ENCODE data around the gene C1RL. TPM values are rescaled to one million over a fixed set of nuclear protein-coding genes. Genes with fewer than 3 reads are reported as not detected.
"Not testable (repeated sequence)": the region's sequence is repeated elsewhere in the genome, so short reads cannot be mapped to it uniquely, and the experiment has no call there.

The C1RL gene
- polyA plus RNA-seq, 3 donors = 34.0 to 47.8 (median 35.1) TPM

- DNase-seq (ENCODE audit: extremely low read depth in 1 of 11, low read depth in 9 of 11, low spot score in 4 of 11) = not testable (repeated sequence)
These were observed 59.0 kb downstream of the C1RL start for GRCh38 chr12:7049973-7050372.

- DNase-seq (ENCODE audit: extremely low read depth in 1 of 11, low read depth in 9 of 11, low spot score in 4 of 11) = not testable (repeated sequence)
These were observed 59.5 kb downstream of the C1RL start for GRCh38 chr12:7049445-7049951.

- DNase-seq (ENCODE audit: extremely low read depth in 1 of 11, low read depth in 9 of 11, low spot score in 4 of 11) = no peak
These were observed 61.7 kb downstream of the C1RL start for GRCh38 chr12:7047306-7047705.

DNA sequence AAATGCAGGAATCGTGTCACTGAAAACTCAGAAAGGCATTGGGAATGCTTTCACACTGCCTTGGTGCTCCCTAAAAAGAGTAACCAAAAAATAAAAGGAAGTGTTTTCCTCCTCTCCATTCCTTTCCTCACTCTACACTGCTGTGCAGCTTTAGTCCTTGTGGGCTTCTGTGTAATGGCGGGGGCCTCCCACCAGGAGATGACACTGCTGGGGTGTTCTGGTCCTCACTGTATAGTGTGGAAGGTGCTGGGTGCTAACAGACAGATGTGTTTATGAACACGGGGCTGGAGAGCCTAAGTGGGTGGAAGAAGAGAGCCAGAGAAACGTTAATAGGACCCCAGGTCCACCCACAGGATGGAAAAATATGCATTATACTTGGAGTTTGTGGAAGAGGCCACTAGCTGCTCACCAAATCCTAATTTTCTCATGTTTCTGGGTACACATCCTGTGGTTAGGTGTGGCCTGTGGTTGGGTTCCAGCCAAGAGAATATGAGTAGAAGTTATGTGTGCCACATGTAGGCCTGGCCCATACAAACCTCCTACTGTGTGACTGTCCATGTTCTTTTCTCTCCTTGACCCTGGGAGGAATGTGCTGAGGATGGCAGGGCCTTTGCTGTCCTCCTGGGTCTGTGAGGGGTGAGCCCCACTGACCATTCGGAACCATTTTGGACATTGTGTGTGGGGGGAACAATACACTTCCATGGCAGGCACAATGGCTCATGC is 62.5 kb downstream of the C1RL start:
- DNase-seq (ENCODE audit: extremely low read depth in 1 of 11, low read depth in 9 of 11, low spot score in 4 of 11) = no peak

GRCh38 chr12:7045913-7046312 is 63.1 kb downstream of the C1RL start:
- no peak for DNase-seq (ENCODE audit: extremely low read depth in 1 of 11, low read depth in 9 of 11, low spot score in 4 of 11)

Other genes with a start within 250 kb of the C1RL start
- 100 to 1,000 TPM; 560 to 645 (median 574) TPM for gene TPI1, start 241.7 kb downstream of the C1RL start, polyA plus RNA-seq (ENCODE audit: insufficient read length in 3 of 3)
- 10 to 100 TPM in 1 of 3 donors, 1 to 10 TPM in 2; 7.5 to 15.1 (median 9.3) TPM for gene SPSB2, start 235.9 kb downstream of the C1RL start, polyA plus RNA-seq (ENCODE audit: insufficient read length in 3 of 3)
- gene LRRC23, start 204.4 kb downstream of the C1RL start, polyA plus RNA-seq (ENCODE audit: insufficient read length in 3 of 3) = 10 to 100 TPM; 18.4 to 21.8 (median 21.7) TPM
- 10 to 100 TPM; 12.7 to 25.7 (median 13.5) TPM for gene ENO2, start 194.6 kb downstream of the C1RL start, polyA plus RNA-seq (ENCODE audit: insufficient read length in 3 of 3)
- gene ATN1, start 181.3 kb downstream of the C1RL start, polyA plus RNA-seq (ENCODE audit: insufficient read length in 3 of 3) = 100 to 1,000 TPM in 2 of 3 donors, 10 to 100 TPM in 1; 91.9 to 142 (median 139) TPM
- gene RNU7-1, start 165.4 kb downstream of the C1RL start, polyA plus RNA-seq (ENCODE audit: insufficient read length in 3 of 3) = not detected
- gene C12orf57, start 165.2 kb downstream of the C1RL start, polyA plus RNA-seq (ENCODE audit: insufficient read length in 3 of 3) = 100 to 1,000 TPM; 131 to 205 (median 154) TPM
- 10 to 100 TPM; 18.7 to 27.0 (median 22.3) TPM for gene PTPN6, start 157.9 kb downstream of the C1RL start, polyA plus RNA-seq (ENCODE audit: insufficient read length in 3 of 3)
- 100 to 1,000 TPM; 256 to 296 (median 267) TPM for gene PHB2, start 138.6 kb downstream of the C1RL start, polyA plus RNA-seq (ENCODE audit: insufficient read length in 3 of 3)
- 10 to 100 TPM; 43.4 to 53.0 (median 50.7) TPM for gene EMG1, start 138.3 kb downstream of the C1RL start, polyA plus RNA-seq (ENCODE audit: insufficient read length in 3 of 3)
- 10 to 100 TPM; 59.1 to 62.3 (median 61.5) TPM for gene LPCAT3, start 90.7 kb downstream of the C1RL start, polyA plus RNA-seq (ENCODE audit: insufficient read length in 3 of 3)
- gene C1S, start 48.5 kb downstream of the C1RL start, polyA plus RNA-seq (ENCODE audit: insufficient read length in 3 of 3) = 10 to 100 TPM; 48.0 to 66.1 (median 48.1) TPM
- 10 to 100 TPM; 40.9 to 56.1 (median 43.6) TPM for gene C1R, start 16.8 kb downstream of the C1RL start, polyA plus RNA-seq (ENCODE audit: insufficient read length in 3 of 3)
- gene RBP5, start 19.7 kb upstream of the C1RL start, polyA plus RNA-seq (ENCODE audit: insufficient read length in 3 of 3) = 10 to 100 TPM; 41.9 to 72.7 (median 55.5) TPM
- gene CLSTN3, start 21.2 kb upstream of the C1RL start, polyA plus RNA-seq (ENCODE audit: insufficient read length in 3 of 3) = 100 to 1,000 TPM in 2 of 3 donors, 10 to 100 TPM in 1; 93.0 to 112 (median 106) TPM
- gene PEX5, start 80.5 kb upstream of the C1RL start, polyA plus RNA-seq (ENCODE audit: insufficient read length in 3 of 3) = 10 to 100 TPM; 44.5 to 54.5 (median 50.9) TPM
- under 1 TPM in 1 of 3 donors, not detected in 2; 0.17 TPM for gene ACSM4, start 194.9 kb upstream of the C1RL start, polyA plus RNA-seq (ENCODE audit: insufficient read length in 3 of 3)

Data from renal cortex interstitium (tissue), 11 donors.